Right lobe of liver (tissue), 6 donors: ENCODE results near the gene CARNS1. TPM values are rescaled to one million over a fixed set of nuclear protein-coding genes. Genes with fewer than 3 reads are reported as not detected.
"Not testable (repeated sequence)": the region's sequence is repeated elsewhere in the genome, so short reads cannot be mapped to it uniquely, and the experiment has no call there.

Source experiments
- ATAC-seq, 4 donors: fragments of 200-7000 bp; cut with Tn5 transposase; one replicate each; pipeline ENCODE4 v1.9.1; 2020; ENCODE audit warnings: mild to moderate bottlenecking in 4 of 4, moderate library complexity in 4 of 4
- DNase-seq, 3 donors: peaks; one replicate each; pipeline ENCODE4 v3.0.0-alpha.2; 2020
- H3K27ac ChIP-seq, 3 donors: fragments of 200-600 bp; one replicate each; pipeline ENCODE4 v1.8.0; 2022
- H3K27me3 ChIP-seq, 2 donors: fragments of 200-600 bp; one replicate each; pipeline ENCODE4 v1.8.0; 2022
- H3K36me3 ChIP-seq, 4 donors: fragments of 200-600 bp; sonication (generic) in 1 of 4; one replicate each; pipeline versions ENCODE4 v1.5.1 to v1.8.0; 2017 to 2022; ENCODE audit warnings: control low read depth in 1 of 4
- H3K4me1 ChIP-seq, 4 donors: fragments of 200-600 bp; sonication (generic) in 1 of 4; one replicate each; pipeline versions ENCODE4 v1.5.1 to v1.8.0; 2017 to 2022; ENCODE audit warnings: control low read depth in 1 of 4
- H3K4me3 ChIP-seq, 3 donors: fragments of 200-600 bp; one replicate each; pipeline ENCODE4 v1.8.0; 2022
- H3K9me3 ChIP-seq, 4 donors: fragments of 200-600 bp; sonication (generic) in 1 of 4; one replicate each; pipeline versions ENCODE4 v1.5.1 to v1.8.0; 2017 to 2022; ENCODE audit warnings: control low read depth in 1 of 4
- CTCF ChIP-seq, 4 donors: fragments of 200-600 bp in 3 of 4; fragments of 450-650 bp in 1 of 4; IDR thresholded peaks; one replicate each; pipeline versions ENCODE4 v1.5.1 to v1.8.0; 2016 to 2022; ENCODE audit warnings: antibody characterized with exemption in 4 of 4, mild to moderate bottlenecking in 2 of 4
- POLR2A ChIP-seq: fragments of 450-650 bp; IDR thresholded peaks from one replicate; pipeline ENCODE4 v1.6.1; 2017; ENCODE audit warnings: antibody characterized with exemption, mild to moderate bottlenecking
- WGBS: methylation state at CpG from one replicate; pipeline ENCODE4 v1.1.6; 2018; ENCODE audit warnings: low coverage, low lambda C conversion rate; ENCODE audit not compliant: insufficient coverage; ENCODE audit errors: missing lambda C conversion rate; 5-methylcytosine and 5-hydroxymethylcytosine counted together
- intact Hi-C, 2 donors: fragments of 100-400 bp; cut with DNase I; formaldehyde crosslinking; loops; one replicate each; pipeline versions ENCODE4 v1.11.2 to v1.14.1; 2022
- total RNA-seq, 6 experiments: library from RNA; depleted of rRNA in 2 of 6; stranded (reverse); fragments of >200 nt in 2 of 6; fragmentation: NEBNext Ultra II Directional in 3 of 6; extraction: Animal tissue kit (Norgen Biotek cat#: 25700) in 3 of 6; gene quantifications; one replicate each; pipeline versions ENCODE4 v1.1.0 to v1.2.4, GENCODE V29; 2016 to 2023
- donor health status: DM: no; HTN: yes; CAD: no.
- donor health status: DM: no; HTN: no; CAD: no.
- donor health status: DM: no; HTN: no; CAD: no.
- donor health status: DM: no; HTN: yes; CAD: no.
- donor health status: DM: no; HTN: yes; CAD: no.

Gene CARNS1
- total RNA-seq, 6 experiments from 2014 or later = 0.12 to 0.31 (median 0.22) TPM; not detected in 1

- no peak for TF ChIP-seq CTCF (IDR thresholded peaks at IDR 0.05)
- no peak for TF ChIP-seq POLR2A
- Histone ChIP-seq H3K36me3 (no peaks in the 10 kb centered on the region), H3K27me3 (no peaks in the 10 kb centered on the region), H3K9me3 (no peaks in the 10 kb centered on the region), H3K27ac (peak overlapping the region in 1 of 3 donors; percentile 94), H3K4me3 (no peak overlapping the region), H3K4me1 (peaks cover 0 to 31% (median 14%) of the 10 kb centered on the region in 4 donors)
- DNase-seq = no peak
- intact Hi-C loops = no loop called here
- WGBS = 98% methylated on average over 6 of the region's 10 CpGs
- no peak for ATAC-seq
Measured at GRCh38 chr11:67463186-67463585, 47.7 kb downstream of the CARNS1 start.

DNA sequence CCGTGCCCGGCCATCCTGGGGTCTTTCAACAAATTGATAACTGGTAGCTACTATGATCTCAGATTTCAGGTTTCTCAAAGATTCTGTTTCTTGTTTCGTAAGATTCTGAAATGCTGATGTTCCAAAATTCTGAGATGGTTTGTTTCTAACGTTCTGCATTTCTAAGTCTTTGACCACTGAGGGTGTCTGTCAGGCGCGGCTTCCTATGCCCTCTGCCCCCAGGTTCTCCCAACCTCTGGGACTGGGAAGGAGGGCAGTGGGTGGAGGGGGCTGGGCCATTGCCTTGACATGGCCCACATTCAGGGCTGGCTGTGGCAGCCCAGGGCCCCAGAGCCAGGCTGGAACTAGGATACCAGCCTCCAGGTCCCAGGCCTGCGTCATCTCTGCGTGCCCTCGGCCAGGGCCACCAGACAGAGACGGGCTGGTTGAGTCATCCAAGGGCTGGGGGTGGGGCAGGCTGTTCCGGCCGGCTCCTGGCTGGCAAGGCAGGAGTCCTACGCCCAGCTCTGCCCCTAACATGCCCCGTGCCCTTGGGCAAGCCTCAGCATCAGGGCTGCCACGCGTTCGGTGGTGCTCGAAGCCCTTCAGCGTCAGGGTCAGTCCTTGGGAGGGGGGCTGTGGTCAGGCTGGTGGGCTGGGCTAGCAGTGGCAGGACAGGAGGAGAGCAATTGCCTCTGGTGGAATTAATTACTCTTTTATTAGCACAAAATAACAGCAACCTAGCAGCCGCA lies 48.4 kb downstream of the CARNS1 start:
- H3K27me3 ChIP-seq = no peaks in the 10 kb centered on the region
- TF ChIP-seq CTCF (IDR thresholded peaks at IDR 0.05) (no peak), POLR2A (peak; percentile 58)
- intact Hi-C loops = no loop called here
- no peaks in the 10 kb centered on the region for H3K9me3 ChIP-seq
- no peaks in the 10 kb centered on the region for H3K36me3 ChIP-seq
- ATAC-seq (peak; percentile 55 to 76 (median 70)), DNase-seq (peak; percentile 86 to 91 (median 86))
- H3K27ac ChIP-seq = peak overlapping the region; percentile 71 to 94 (median 94)
- H3K4me3 ChIP-seq = peak overlapping the region; percentile 66 to 83 (median 70)
- 85% methylated on average over 9 of the region's 20 CpGs for WGBS
- H3K4me1 ChIP-seq = peaks cover 0 to 33% (median 16%) of the 10 kb centered on the region in 4 donors

- Histone ChIP-seq H3K27ac (peak overlapping the region; percentile 71 to 94 (median 94)), H3K27me3 (no peaks in the 10 kb centered on the region), H3K36me3 (no peaks in the 10 kb centered on the region), H3K4me1 (peaks cover 0 to 35% (median 16%) of the 10 kb centered on the region in 4 donors), H3K4me3 (peak overlapping the region; percentile 66 to 83 (median 70)), H3K9me3 (no peaks in the 10 kb centered on the region)
- ATAC-seq = peak; percentile 75 to 82 (median 79)
- WGBS = 13% methylated on average over 15 of the region's 56 CpGs
- DNase-seq = peak; percentile 95 to 96 (median 95)
- TF ChIP-seq POLR2A (peak; percentile 74), CTCF (IDR thresholded peaks at IDR 0.05) (no peak)
- intact Hi-C loops = loop anchor here in 1 of 2 donors (5.0 kb wide), 1 partner anchor 43 kb away; the partner anchor contains the start of genes CDK2AP2 and PITPNM1
Measured at GRCh38 chr11:67464411-67465188, 49.1 kb downstream of the CARNS1 start.

GRCh38 chr11:67465189-67465510 lies 49.7 kb downstream of the CARNS1 start:
- Histone ChIP-seq H3K9me3 (no peaks in the 10 kb centered on the region), H3K27me3 (no peaks in the 10 kb centered on the region), H3K27ac (peak overlapping the region; percentile 71 to 94 (median 94)), H3K4me3 (peak overlapping the region; percentile 66 to 83 (median 70)), H3K4me1 (peaks cover 0 to 39% (median 16%) of the 10 kb centered on the region in 4 donors), H3K36me3 (no peaks in the 10 kb centered on the region)
- WGBS = 26% methylated on average over 3 of the region's 3 CpGs
- DNase-seq = no peak
- TF ChIP-seq POLR2A (no peak), CTCF (IDR thresholded peaks at IDR 0.05) (no peak)
- ATAC-seq = no peak
- intact Hi-C loops = loop anchor here in 1 of 2 donors (5.0 kb wide), 1 partner anchor 42 kb away; the partner anchor contains the start of genes CDK2AP2 and PITPNM1

GRCh38 chr11:67465530-67465929 lies 50.1 kb downstream of the CARNS1 start:
- H3K36me3 ChIP-seq, ATAC-seq, DNase-seq, H3K27me3 ChIP-seq, H3K9me3 ChIP-seq: not testable (repeated sequence)
- intact Hi-C loops = loop anchor here in 1 of 2 donors (5.0 kb wide), 1 partner anchor 42 kb away; the partner anchor contains the start of genes CDK2AP2 and PITPNM1
- peak overlapping the region in 1 of 3 donors; percentile 94 for H3K27ac ChIP-seq
- H3K4me1 ChIP-seq = peaks cover 0 to 39% (median 16%) of the 10 kb centered on the region in 4 donors
- WGBS = 40% methylated on average over 2 of the region's 2 CpGs
- peak overlapping the region; percentile 66 to 83 (median 70) for H3K4me3 ChIP-seq
